GM12878 (cell line): ENCODE data around the gene ATP5ME. TPM values are rescaled to one million over a fixed set of nuclear protein-coding genes. Genes with fewer than 3 reads are reported as not detected.
A peak's percentile ranks its signal among the peaks of the same experiment; 100 is the strongest.

Experiments
- ATAC-seq: fragments of 200-7000 bp; cut with Tn5 transposase; 3 replicates; pipeline ENCODE4 v1.9.1; 2020; ENCODE audit warnings: mild to moderate bottlenecking, moderate library complexity
- BruUV-seq: library from RNA; stranded (reverse); fragments of 400-500 nt; replicated peaks from 2 replicates; lab custom pipeline; 2021; lab: Mats Ljungman, UMichigan
- CTCF ChIA-PET: fragments of 300-600 bp; sonication (Branson Sonifier 250); formaldehyde crosslinking; extraction: SDS; loops from one replicate; lab custom pipeline; 2021; ENCODE audit warnings: inconsistent platforms; lab: Yijun Ruan, JAX
- POLR2A ChIA-PET: fragments of 350-600 bp; formaldehyde crosslinking; extraction: SDS; loops from one replicate; lab custom pipeline; 2021; ENCODE audit warnings: inconsistent platforms; lab: Charles Lee
- RAD21 ChIA-PET: fragments of 300-600 bp; sonication (Branson Sonifier 250); formaldehyde crosslinking; loops from one replicate; lab custom pipeline; 2023; ENCODE audit warnings: antibody characterized with exemption; ENCODE audit not compliant: unreplicated experiment; lab: Charles Lee
- SMC1A ChIA-PET: fragments of 300-600 bp; sonication (Branson Sonifier 250); formaldehyde crosslinking; loops from one replicate; lab custom pipeline; 2023; ENCODE audit not compliant: unreplicated experiment, uncharacterized antibody; lab: Charles Lee
- DNase-seq: peaks from one replicate; pipeline ENCODE4 v3.0.0-alpha.2; 2011; ENCODE audit warnings: low read depth, low spot score
- FAIRE-seq: peaks from 3 replicates; lab custom pipeline; 2011; peaks lifted over from hg19 to GRCh38; lab: Jason Lieb, UNC
- H2AFZ ChIP-seq: 2 replicates; pipeline ENCODE4 v1.6.0; 2011; ENCODE audit warnings: low read depth, low read length, control low read depth; ENCODE audit not compliant: control insufficient read depth
- H3K27ac ChIP-seq: 2 replicates; pipeline ENCODE4 v1.5.1; 2011; ENCODE audit warnings: control low read depth; ENCODE audit not compliant: control insufficient read depth, insufficient read depth
- H3K27me3 ChIP-seq, 2 experiments: replicated peaks in 1 of 2; 2 replicates each; pipeline versions ENCODE4 v1.6.0 to v1.6.1; 2011; ENCODE audit warnings: low read length in 1 of 2; ENCODE audit not compliant: control insufficient read depth in 2 of 2, insufficient read depth in 2 of 2
- H3K36me3 ChIP-seq, 2 experiments: 2 replicates each; pipeline ENCODE4 v1.5.1; 2011; ENCODE audit warnings: low read length in 1 of 2; ENCODE audit not compliant: control insufficient read depth in 2 of 2, insufficient read depth in 2 of 2
- H3K4me1 ChIP-seq: 2 replicates; pipeline ENCODE4 v1.6.1; 2011; ENCODE audit warnings: mild to moderate bottlenecking, low read length, moderate library complexity, mixed read lengths; ENCODE audit not compliant: control insufficient read depth, insufficient read depth
- H3K4me2 ChIP-seq: 2 replicates; pipeline ENCODE4 v1.6.0; 2011; ENCODE audit warnings: control low read depth; ENCODE audit not compliant: control insufficient read depth, insufficient read depth
- H3K4me3 ChIP-seq: fragments of 200-600 bp; sonication (generic); 2 replicates; pipeline ENCODE4 v1.5.1; 2016
- H3K79me2 ChIP-seq: 2 replicates; pipeline ENCODE4 v1.6.0; 2011; ENCODE audit warnings: low read length; ENCODE audit not compliant: control insufficient read depth, insufficient read depth
- H3K9ac ChIP-seq: 2 replicates; pipeline ENCODE4 v1.8.0; 2011; ENCODE audit warnings: low read length, control low read depth, mixed read lengths; ENCODE audit not compliant: control insufficient read depth, insufficient read depth
- H3K9me3 ChIP-seq: replicated peaks from 3 replicates; pipeline ENCODE4 v1.5.1; 2011; ENCODE audit warnings: mild to moderate bottlenecking, low read length; ENCODE audit not compliant: control insufficient read depth, insufficient read depth
- H4K20me1 ChIP-seq: 2 replicates; pipeline ENCODE4 v1.6.0; 2011; ENCODE audit not compliant: control insufficient read depth, insufficient read depth
- CEBPZ ChIP-seq: fragments of 150-350 bp; IDR thresholded peaks from 2 replicates; pipeline ENCODE4 v1.6.1; 2016; ENCODE audit warnings: low read depth, low read length
- FOXK2 ChIP-seq: fragments of 450-650 bp; IDR thresholded peaks from 2 replicates; pipeline ENCODE4 v1.6.1; 2017; ENCODE audit warnings: mild to moderate bottlenecking, moderate library complexity
- FOXM1 ChIP-seq: IDR thresholded peaks from 2 replicates; pipeline ENCODE4 v1.6.1; 2012; ENCODE audit warnings: low read depth, mild to moderate bottlenecking, inconsistent platforms, low read length, moderate library complexity
- IKZF1 ChIP-seq: fragments of 450-650 bp; conservative IDR thresholded peaks from 2 replicates; pipeline ENCODE4 v1.6.1; 2017; ENCODE audit warnings: antibody characterized with exemption, mild to moderate bottlenecking
- PAX5 ChIP-seq: IDR thresholded peaks from 2 replicates; pipeline ENCODE4 v1.6.1; 2011; ENCODE audit warnings: low read depth, low read length, borderline replicate concordance
- RAD51 ChIP-seq: fragments of 450-650 bp; IDR thresholded peaks from 2 replicates; pipeline ENCODE4 v1.6.1; 2016; ENCODE audit warnings: moderate library complexity, mild to moderate bottlenecking, inconsistent platforms
- SIX5 ChIP-seq: IDR thresholded peaks from 2 replicates; pipeline ENCODE4 v1.6.1; 2011; ENCODE audit warnings: mild to moderate bottlenecking, low read depth, low read length, moderate library complexity; ENCODE audit not compliant: severe bottlenecking
- TARDBP ChIP-seq: IDR thresholded peaks from 2 replicates; pipeline ENCODE4 v1.6.1; 2016; ENCODE audit warnings: borderline replicate concordance
- YBX1 ChIP-seq: fragments of 450-650 bp; IDR thresholded peaks from 2 replicates; pipeline ENCODE4 v1.6.1; 2016; ENCODE audit warnings: antibody characterized with exemption
- ZBED1 ChIP-seq: IDR thresholded peaks from 2 replicates; pipeline ENCODE4 v1.6.1; 2016; ENCODE audit warnings: borderline replicate concordance
- WGBS: methylation state at CpG from one replicate; pipeline ENCODE4 v1.1.6; 2016; ENCODE audit warnings: low lambda C conversion rate; ENCODE audit not compliant: insufficient replicate concordance, insufficient coverage; ENCODE audit errors: missing lambda C conversion rate; 5-methylcytosine and 5-hydroxymethylcytosine counted together
- in situ Hi-C: fragments of 300-500 bp; cut with MboI; formaldehyde crosslinking; loops from 9 replicates; pipeline ENCODE4 v1.14.3; 2018; ENCODE audit warnings: mixed read lengths
- intact Hi-C: fragments of 100-400 bp; cut with micrococcal nuclease; formaldehyde crosslinking; loops from one replicate; pipeline ENCODE4 v1.14.2; 2022; ENCODE audit not compliant: unreplicated experiment
- polyA plus RNA-seq, 11 experiments: library from polyadenylated mRNA; depleted of rRNA in 4 of 11; unstranded in 6 of 11; stranded (reverse) in 5 of 11; fragments of >200 nt; fragmentation: Nextera tagmentation in 4 of 11; fragmentation: Illumina TruSeq in 1 of 11; extraction: Ambion mirVana in 4 of 11; extraction: Trizol in 1 of 11; gene quantifications; 1 replicate in 1 of 11; 2 replicates in 10 of 11; pipeline versions ENCODE4 v1.2.1 to v1.2.3, GENCODE V29; 2011 to 2016; ENCODE audit warnings: inconsistent platforms in 2 of 11, missing spikeins in 2 of 11, low read depth in 1 of 11
- total RNA-seq, 4 experiments: library from RNA; depleted of rRNA in 3 of 4; stranded (reverse); fragments of >200 nt in 3 of 4; fragmentation: Illumina TruSeq in 1 of 4; extraction: Trizol in 1 of 4; gene quantifications; 2 replicates each; pipeline versions ENCODE4 v1.2.1 to v1.2.3, GENCODE V29; 2013 to 2021

The ATP5ME gene
- total and polyA plus RNA-seq, 10 of the 15 experiments (the other 5 are each of a cell fraction or from before 2014, with no cell fraction given) = 279 to 2,374 (median 509) TPM

- Histone ChIP-seq H3K4me1 (no peaks in the 10 kb centered on the region), H3K4me2 (no peak within 1 kb of the TSS), H3K4me3 (no peak within 1 kb of the TSS), H4K20me1 (no peaks in the 10 kb centered on the region), H3K36me3 (no peaks in the 10 kb centered on the region), H3K9ac (no peak within 1 kb of the TSS), H3K27me3 (no peaks in the 10 kb centered on the region), H3K9me3 (no peaks in the 10 kb centered on the region; the same call in 1 of the 3 replicates), H2AFZ (no peak within 1 kb of the TSS), H3K79me2 (no peaks in the 10 kb centered on the region), H3K27ac (no peak within 1 kb of the TSS)
- in situ Hi-C loops = no loop called here
- 0 out of 2 replicates have a peak, but pooled peaks have one; percentile 17 for TF ChIP-seq IKZF1
- TF ChIP-seq PAX5 = peak; percentile 88
- no peak for TF ChIP-seq TARDBP
- FAIRE-seq (no peak), ATAC-seq (no peak), DNase-seq (no peak)
- intact Hi-C loops = no loop called here
- CTCF ChIA-PET = no interaction called here
- 47% methylated on average over 20 of the region's 21 CpGs for WGBS
- POLR2A ChIA-PET = no interaction called here
- no TSS peak for BruUV-seq
- RAD21 ChIA-PET = no interaction called here
- SMC1A ChIA-PET = no interaction called here
Observed at GRCh38 chr4:624705-625590, 49.1 kb downstream of the ATP5ME start, which contains the start of gene PDE6B. PDE6B (plus strand) TSS chr4:625573; CDS start chr4:625627, 54 bp downstream.

GRCh38 chr4:623914-624566 lies 50.0 kb downstream of the ATP5ME start:
- RAD21 ChIA-PET = no interaction called here
- Histone ChIP-seq H3K9ac (no peak overlapping the region), H3K79me2 (no peaks in the 10 kb centered on the region)
- no TSS peak for BruUV-seq
- ATAC-seq (no peak), FAIRE-seq (no peak)
- 60% methylated on average over 24 of the region's 29 CpGs for WGBS
- TF ChIP-seq CEBPZ (no peak), FOXK2 (no peak), RAD51 (no peak), ZBED1 (no peak), YBX1 (no peak), SIX5 (no peak), FOXM1 (no peak)
- TF ChIP-seq, all 136 proteins: peak for 0
- POLR2A ChIA-PET = no interaction called here
- no peaks in the 10 kb centered on the region for H4K20me1 ChIP-seq
- intact Hi-C loops (no loop called here), in situ Hi-C loops (no loop called here)
- no peak overlapping the region for H3K4me3 ChIP-seq
- no peak overlapping the region for H2AFZ ChIP-seq
- no peaks in the 10 kb centered on the region; the same call in 1 of the 3 replicates for H3K9me3 ChIP-seq
- no peaks in the 10 kb centered on the region for H3K4me1 ChIP-seq
- no peaks in the 10 kb centered on the region for H3K27me3 ChIP-seq
- H3K27ac ChIP-seq = no peak overlapping the region
- no peaks in the 10 kb centered on the region for H3K36me3 ChIP-seq
- CTCF ChIA-PET = no interaction called here
- H3K4me2 ChIP-seq = no peak overlapping the region
- DNase-seq = no peak
- SMC1A ChIA-PET = no interaction called here
